22Rv1 (cell line): ENCODE results near the gene TOM1L1.

Experiments used
- H3K27ac ChIP-seq: fragments of 450-650 bp; 2 replicates; pipeline ENCODE4 v1.5.1; 2017
- ZFX ChIP-seq: fragments of 450-650 bp; IDR thresholded peaks from 2 replicates; pipeline ENCODE4 v1.6.1; 2017; ENCODE audit warnings: antibody characterized with exemption, borderline replicate concordance
- TF ChIP-seq, protein P1 (sequence below): fragments of 450-650 bp; IDR thresholded peaks from 2 replicates; pipeline ENCODE4 v1.5.1; 2017; ENCODE audit warnings: mild to moderate bottlenecking

TOM1L1 gene, protein sequence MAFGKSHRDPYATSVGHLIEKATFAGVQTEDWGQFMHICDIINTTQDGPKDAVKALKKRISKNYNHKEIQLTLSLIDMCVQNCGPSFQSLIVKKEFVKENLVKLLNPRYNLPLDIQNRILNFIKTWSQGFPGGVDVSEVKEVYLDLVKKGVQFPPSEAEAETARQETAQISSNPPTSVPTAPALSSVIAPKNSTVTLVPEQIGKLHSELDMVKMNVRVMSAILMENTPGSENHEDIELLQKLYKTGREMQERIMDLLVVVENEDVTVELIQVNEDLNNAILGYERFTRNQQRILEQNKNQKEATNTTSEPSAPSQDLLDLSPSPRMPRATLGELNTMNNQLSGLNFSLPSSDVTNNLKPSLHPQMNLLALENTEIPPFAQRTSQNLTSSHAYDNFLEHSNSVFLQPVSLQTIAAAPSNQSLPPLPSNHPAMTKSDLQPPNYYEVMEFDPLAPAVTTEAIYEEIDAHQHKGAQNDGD

DNA sequence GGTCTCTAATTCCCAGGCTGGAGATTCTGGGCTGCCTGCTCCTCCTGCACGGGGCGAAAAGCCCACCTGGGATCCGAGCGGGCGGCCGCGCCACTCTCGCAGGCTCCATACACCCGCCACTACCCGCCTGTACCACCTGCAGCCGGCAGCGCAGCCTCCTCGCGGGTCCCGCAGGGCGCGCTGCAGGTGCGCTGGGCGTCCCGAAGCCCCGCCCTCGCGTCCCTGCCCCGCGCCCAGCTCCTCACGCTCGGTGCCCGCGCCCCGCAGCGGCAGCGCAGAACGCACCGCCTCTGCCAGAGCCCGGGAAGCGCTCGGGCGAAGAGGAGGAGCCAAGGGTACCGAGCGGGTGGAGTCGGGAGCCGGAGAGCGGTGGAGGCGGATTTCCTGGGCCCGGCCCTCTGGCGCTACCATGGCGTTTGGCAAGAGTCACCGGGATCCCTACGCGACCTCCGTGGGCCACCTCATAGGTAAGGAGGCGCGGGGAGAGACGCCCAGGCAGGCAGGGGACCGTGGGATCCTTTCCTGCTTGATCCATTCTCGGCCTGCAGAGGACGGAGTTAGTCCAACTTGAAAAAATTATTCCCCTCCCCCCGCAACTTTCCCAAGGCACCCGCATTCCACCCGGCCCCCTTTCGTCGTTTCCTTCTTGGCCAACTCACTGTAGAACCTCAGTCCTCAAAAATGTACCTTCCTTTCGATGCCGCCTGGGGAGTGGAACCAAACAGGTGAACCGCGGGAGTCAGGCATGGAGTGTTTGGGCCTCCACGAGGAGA lies at the start of gene TOM1L1:
TOM1L1 (plus strand) TSS at position 396 of the 773 bp plus-strand sequence; CDS start at position 410, 14 bp downstream.
- TF ChIP-seq, protein P1, sequence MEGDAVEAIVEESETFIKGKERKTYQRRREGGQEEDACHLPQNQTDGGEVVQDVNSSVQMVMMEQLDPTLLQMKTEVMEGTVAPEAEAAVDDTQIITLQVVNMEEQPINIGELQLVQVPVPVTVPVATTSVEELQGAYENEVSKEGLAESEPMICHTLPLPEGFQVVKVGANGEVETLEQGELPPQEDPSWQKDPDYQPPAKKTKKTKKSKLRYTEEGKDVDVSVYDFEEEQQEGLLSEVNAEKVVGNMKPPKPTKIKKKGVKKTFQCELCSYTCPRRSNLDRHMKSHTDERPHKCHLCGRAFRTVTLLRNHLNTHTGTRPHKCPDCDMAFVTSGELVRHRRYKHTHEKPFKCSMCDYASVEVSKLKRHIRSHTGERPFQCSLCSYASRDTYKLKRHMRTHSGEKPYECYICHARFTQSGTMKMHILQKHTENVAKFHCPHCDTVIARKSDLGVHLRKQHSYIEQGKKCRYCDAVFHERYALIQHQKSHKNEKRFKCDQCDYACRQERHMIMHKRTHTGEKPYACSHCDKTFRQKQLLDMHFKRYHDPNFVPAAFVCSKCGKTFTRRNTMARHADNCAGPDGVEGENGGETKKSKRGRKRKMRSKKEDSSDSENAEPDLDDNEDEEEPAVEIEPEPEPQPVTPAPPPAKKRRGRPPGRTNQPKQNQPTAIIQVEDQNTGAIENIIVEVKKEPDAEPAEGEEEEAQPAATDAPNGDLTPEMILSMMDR = peak; percentile 66
- TF ChIP-seq ZFX = no peak
- H3K27ac ChIP-seq = peak within 1 kb of the TSS; percentile 77

DNA sequence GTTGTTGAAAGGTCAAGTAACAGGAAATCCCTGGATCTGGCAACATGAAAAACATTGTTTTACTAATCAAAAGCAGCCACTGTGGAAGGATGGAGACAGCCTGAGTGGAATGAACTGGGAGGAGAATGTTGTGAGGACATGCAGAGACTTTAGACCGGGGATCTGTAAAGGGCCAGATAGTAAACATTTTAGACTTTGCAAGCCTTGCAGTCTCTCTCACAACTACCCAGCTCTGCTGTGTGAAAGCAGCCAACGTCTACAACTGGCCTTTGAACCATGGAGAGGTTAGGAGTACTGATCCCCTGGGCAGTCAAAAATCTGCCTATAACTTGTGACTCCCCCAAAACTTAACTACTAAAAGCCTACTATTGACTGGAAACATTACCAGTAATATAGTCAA lies 41.5 kb upstream of the TOM1L1 start:
- H3K27ac ChIP-seq = no peak overlapping the region
- TF ChIP-seq, protein P1 = no peak
- no peak for TF ChIP-seq ZFX

DNA sequence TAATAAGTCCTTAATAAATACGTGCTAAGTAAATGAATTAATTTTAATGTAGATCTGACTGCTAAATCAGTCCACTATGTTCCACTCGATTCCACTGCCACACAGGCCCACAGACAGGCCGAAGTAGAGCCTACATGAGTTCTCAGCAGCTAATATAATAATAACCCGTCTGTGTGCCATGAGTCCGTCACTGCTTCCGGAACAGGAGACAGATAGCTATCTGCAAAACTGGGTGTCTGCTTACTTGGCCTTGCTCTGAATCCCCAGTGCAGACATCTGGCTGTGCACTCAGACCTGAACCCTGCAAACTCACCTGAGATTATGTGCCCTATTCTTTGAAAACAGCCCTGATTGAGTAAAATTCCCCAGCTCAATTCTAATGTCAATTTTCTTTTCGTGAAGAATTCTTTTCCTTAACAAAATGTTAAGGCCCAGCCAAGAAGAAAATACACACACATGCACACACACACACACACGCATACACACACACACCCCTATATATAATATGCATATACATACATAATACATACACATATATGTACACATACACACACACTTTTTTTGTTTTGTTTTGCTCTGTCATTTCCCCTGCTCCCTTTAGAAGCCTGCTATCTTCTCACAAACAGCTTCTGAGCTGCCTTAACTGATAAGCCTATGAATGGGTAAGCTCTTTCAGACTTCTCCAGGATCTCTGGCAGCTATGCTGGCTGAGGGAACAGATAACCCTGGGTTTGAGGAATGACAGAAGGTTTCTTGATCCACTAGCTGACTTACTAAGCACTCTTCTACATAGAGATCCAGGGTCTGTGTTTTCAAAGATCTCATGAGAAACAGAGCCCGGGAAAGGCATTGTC lies 39.8 kb upstream of the TOM1L1 start:
- H3K27ac ChIP-seq = no peak overlapping the region
- TF ChIP-seq, protein P1 = no peak
- TF ChIP-seq ZFX = no peak

DNA sequence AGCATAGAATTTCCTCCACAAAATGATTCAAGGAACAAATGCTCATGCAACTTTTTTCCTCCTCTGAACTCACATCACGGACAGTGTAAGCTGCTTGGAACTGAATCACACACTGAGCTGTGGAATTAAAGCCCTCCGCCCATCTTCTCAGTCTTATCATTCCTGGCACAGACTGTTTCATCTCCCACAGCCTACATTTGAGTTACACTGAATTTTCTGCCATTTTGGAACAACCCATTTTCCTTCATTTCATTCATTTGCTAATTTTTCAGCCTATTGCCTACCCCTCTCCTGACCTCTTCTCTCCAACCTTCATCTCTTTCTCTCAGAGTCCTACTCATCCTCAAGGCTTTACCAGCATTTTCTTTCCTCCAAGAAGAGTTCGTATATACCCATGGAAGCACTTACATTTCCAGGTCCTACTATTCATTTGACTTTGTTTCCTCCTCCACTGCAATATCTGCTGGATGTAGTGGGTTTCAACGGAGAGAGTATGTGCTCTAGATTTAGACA lies 39.1 kb upstream of the TOM1L1 start:
- TF ChIP-seq ZFX = no peak
- TF ChIP-seq, protein P1 = no peak
- no peak overlapping the region for H3K27ac ChIP-seq

DNA sequence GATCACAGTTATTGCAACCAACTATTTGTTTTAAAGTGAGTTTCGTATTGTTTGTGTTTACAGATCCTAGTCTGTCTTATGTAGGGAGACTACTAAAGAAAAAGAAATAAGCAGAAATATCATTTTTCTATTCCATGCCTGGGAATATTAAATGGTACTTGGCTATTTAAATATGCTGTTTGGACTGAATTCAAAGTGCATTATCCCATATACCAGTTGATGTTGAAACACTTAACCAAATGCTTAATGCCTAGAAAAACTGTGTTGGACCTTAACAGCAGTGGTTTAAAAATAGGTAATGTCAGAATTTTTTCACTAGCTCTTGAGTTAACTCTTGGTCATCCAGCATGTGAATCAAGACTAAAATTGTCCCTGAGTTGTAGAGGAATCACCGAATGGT lies 37.5 kb upstream of the TOM1L1 start:
- no peak overlapping the region for H3K27ac ChIP-seq
- no peak for TF ChIP-seq ZFX
- TF ChIP-seq, protein P1 = no peak

DNA sequence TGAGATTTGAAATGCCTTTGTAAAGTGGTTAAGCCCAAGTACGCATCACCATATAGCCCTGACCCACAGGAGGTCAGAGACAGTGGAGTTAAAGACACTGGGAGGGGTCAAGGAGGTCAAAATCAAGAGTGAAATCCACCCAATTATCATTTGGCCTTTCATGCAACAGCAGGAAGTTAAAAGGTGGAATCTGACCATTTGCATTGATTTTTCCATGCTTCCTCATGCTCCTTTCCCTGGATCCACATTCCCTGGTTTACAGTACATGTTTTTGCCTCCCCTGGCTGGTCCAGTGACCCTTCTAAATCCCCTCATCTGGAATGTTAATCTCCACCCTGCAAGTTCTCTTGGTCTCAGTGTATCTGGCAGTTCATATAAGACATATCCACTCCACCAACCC lies 36.6 kb upstream of the TOM1L1 start:
- H3K27ac ChIP-seq = no peak overlapping the region
- TF ChIP-seq, protein P1 = no peak
- TF ChIP-seq ZFX = no peak
